Spleen (tissue), 11 donors: Measurements from ENCODE around the gene ZNF609. TPM values are rescaled to one million over a fixed set of nuclear protein-coding genes. Genes with fewer than 3 reads are reported as not detected.

ENCODE experiments used
- DNase-seq: peaks from one replicate; pipeline ENCODE4 v3.0.0-alpha.2; 2020
- H3K27ac ChIP-seq, 8 donors: fragments of 200-600 bp; sonication (generic) in 7 of 8; 1 replicate in 4 of 8; 2 replicates in 4 of 8; pipeline versions ENCODE4 v1.5.0 to v1.8.0; 2016 to 2021; ENCODE audit warnings: inconsistent platforms in 4 of 8, mild to moderate bottlenecking in 4 of 8, moderate library complexity in 1 of 8
- H3K27me3 ChIP-seq, 7 donors: fragments of 200-600 bp; sonication (generic) in 6 of 7; replicated peaks in 1 of 7; 1 replicate in 4 of 7; 2 replicates in 3 of 7; pipeline versions ENCODE4 v1.5.0 to v1.8.0; 2016 to 2021; ENCODE audit warnings: inconsistent platforms in 3 of 7, mild to moderate bottlenecking in 1 of 7
- H3K36me3 ChIP-seq, 6 donors: fragments of 200-600 bp; sonication (generic) in 5 of 6; 1 replicate in 4 of 6; 2 replicates in 2 of 6; pipeline versions ENCODE4 v1.5.0 to v1.8.0; 2016 to 2021; ENCODE audit warnings: inconsistent platforms in 2 of 6
- H3K4me1 ChIP-seq, 6 donors: fragments of 200-600 bp; sonication (generic) in 5 of 6; 1 replicate in 3 of 6; 2 replicates in 3 of 6; pipeline versions ENCODE4 v1.5.0 to v1.8.0; 2016 to 2021; ENCODE audit warnings: inconsistent platforms in 3 of 6
- H3K4me3 ChIP-seq, 8 donors: fragments of 200-600 bp; sonication (generic) in 7 of 8; 1 replicate in 4 of 8; 2 replicates in 4 of 8; pipeline versions ENCODE4 v1.5.0 to v1.8.0; 2016 to 2021; ENCODE audit warnings: inconsistent platforms in 4 of 8, mild to moderate bottlenecking in 4 of 8, moderate library complexity in 2 of 8
- H3K9me3 ChIP-seq, 8 donors: fragments of 200-600 bp; sonication (generic) in 7 of 8; 1 replicate in 4 of 8; 2 replicates in 4 of 8; pipeline versions ENCODE4 v1.5.0 to v1.8.0; 2016 to 2021; ENCODE audit warnings: inconsistent platforms in 4 of 8
- CTCF ChIP-seq, 11 experiments: fragments of 200-600 bp in 7 of 11; fragments of 450-650 bp in 4 of 11; sonication (generic) in 4 of 11; IDR thresholded peaks in 8 of 11; conservative IDR thresholded peaks in 3 of 11; 1 replicate in 7 of 11; 2 replicates in 4 of 11; pipeline versions ENCODE4 v1.4.0 to v1.8.0; 2016 to 2021; ENCODE audit warnings: antibody characterized with exemption in 11 of 11, inconsistent platforms in 4 of 11, mild to moderate bottlenecking in 1 of 11
- POLR2A ChIP-seq, 3 donors: fragments of 450-650 bp; IDR thresholded peaks; one replicate each; pipeline ENCODE4 v1.5.1; 2017; ENCODE audit warnings: antibody characterized with exemption in 3 of 3, mild to moderate bottlenecking in 1 of 3
- POLR2AphosphoS5 ChIP-seq, 3 donors: sonication (generic); formaldehyde crosslinking; IDR thresholded peaks; one replicate each; pipeline ENCODE4 v1.5.1; 2017; ENCODE audit warnings: antibody characterized with exemption in 3 of 3
- WGBS, 5 donors: extraction: QIAGEN DNeasy Blood & Tissue Kit in 3 of 5; methylation state at CpG; one replicate each; pipeline versions ENCODE4 v1.1.5 to v1.1.7; 2013 to 2018; 5-methylcytosine and 5-hydroxymethylcytosine counted together
- intact Hi-C: fragments of 100-400 bp; cut with DNase I; formaldehyde crosslinking; loops from one replicate; pipeline ENCODE4 v1.15.0; 2023; ENCODE audit warnings: low total_unique reads
- polyA plus RNA-seq, 3 donors: library from polyadenylated mRNA; stranded (reverse); fragments of 200-250 nt; gene quantifications; one replicate each; pipeline ENCODE4 v1.2.1, GENCODE V29; 2013
- total RNA-seq, 7 donors: library from RNA; depleted of rRNA in 3 of 7; stranded (reverse); fragments of >200 nt in 3 of 7; fragmentation: NEBNext Ultra II Directional in 4 of 7; extraction: Animal tissue kit (Norgen Biotek cat#: 25700) in 4 of 7; gene quantifications; one replicate each; pipeline versions ENCODE4 v1.1.0 to v1.2.1, GENCODE V29; 2016 to 2021
- donor health status: healthy with polysubstance abuse.
- donor health status: DM: no; HTN: no; CAD: no; lungs with moderate emphysema.
- donor health status: DM: no; HTN: no; CAD: no.
- donor health status: Bipolar disorder and iron deficiency.
- donor health status: healthy.
- donor health status: DM: no; HTN: no; CAD: no.
- donor health status: DM: yes; HTN: yes; CAD: no.

ZNF609 gene
- total and polyA plus RNA-seq, 10 donors = 2.4 to 55.7 (median 38.8) TPM

GRCh38 chr15:64502151-64502550, 41.8 kb downstream of the ZNF609 start:
- Histone ChIP-seq H3K27ac (peak overlapping the region in 6 of 8 donors; percentile 28 to 78 (median 70)), H3K4me1 (peaks cover 37 to 77% (median 56%) of the 10 kb centered on the region in 6 donors), H3K36me3 (peaks cover 0 to 39% (median 13%) of the 10 kb centered on the region in 6 donors), H3K27me3 (no peaks in the 10 kb centered on the region), H3K4me3 (no peak overlapping the region), H3K9me3 (no peaks in the 10 kb centered on the region)
- WGBS, 5 donors = 51 to 77% (median 63%) methylated on average over 2 of the region's 2 CpGs
- intact Hi-C loops = no loop called here
- TF ChIP-seq CTCF (IDR thresholded peaks at IDR 0.05 in 8 of 11, conservative IDR thresholded peaks at IDR 0.05 in 3 of 11) = no peak
- TF ChIP-seq POLR2AphosphoS5 (IDR thresholded peaks at IDR 0.05) = no peak
- no peak for TF ChIP-seq POLR2A (IDR thresholded peaks at IDR 0.05)
- no peak for DNase-seq

GRCh38 chr15:64502551-64502950, 42.2 kb downstream of the ZNF609 start:
- no peak for DNase-seq
- Histone ChIP-seq H3K9me3 (no peaks in the 10 kb centered on the region), H3K36me3 (peaks cover 0 to 39% (median 13%) of the 10 kb centered on the region in 6 donors), H3K27ac (peak overlapping the region; percentile 28 to 78 (median 69)), H3K4me1 (peaks cover 41 to 78% (median 60%) of the 10 kb centered on the region in 6 donors), H3K4me3 (no peak overlapping the region), H3K27me3 (no peaks in the 10 kb centered on the region)
- TF ChIP-seq POLR2A (IDR thresholded peaks at IDR 0.05) (no peak), CTCF (IDR thresholded peaks at IDR 0.05 in 8 of 11, conservative IDR thresholded peaks at IDR 0.05 in 3 of 11) (no peak), POLR2AphosphoS5 (IDR thresholded peaks at IDR 0.05) (no peak)
- intact Hi-C loops = no loop called here
- 54 to 76% (median 75%) methylated on average over 3 of the region's 3 CpGs for WGBS, 5 donors

GRCh38 chr15:64503197-64503596, 42.8 kb downstream of the ZNF609 start:
- TF ChIP-seq CTCF (IDR thresholded peaks at IDR 0.05 in 8 of 11, conservative IDR thresholded peaks at IDR 0.05 in 3 of 11) = no peak
- TF ChIP-seq POLR2AphosphoS5 (IDR thresholded peaks at IDR 0.05) = peak in 1 of 3 donors; percentile 33
- no peak for TF ChIP-seq POLR2A (IDR thresholded peaks at IDR 0.05)
- Histone ChIP-seq H3K4me1 (peaks cover 48 to 85% (median 66%) of the 10 kb centered on the region in 6 donors), H3K36me3 (peaks cover 0 to 39% (median 13%) of the 10 kb centered on the region in 6 donors), H3K4me3 (peak overlapping the region in 1 of 8 donors; percentile 23), H3K9me3 (no peaks in the 10 kb centered on the region), H3K27me3 (no peaks in the 10 kb centered on the region), H3K27ac (peak overlapping the region; percentile 55 to 78 (median 69))
- intact Hi-C loops = no loop called here
- no peak for DNase-seq
- 20 to 27% (median 24%) methylated on average over 4 of the region's 4 CpGs for WGBS, 5 donors

- H3K9me3 ChIP-seq = no peaks in the 10 kb centered on the region
- peaks cover 50 to 89% (median 66%) of the 10 kb centered on the region in 6 donors for H3K4me1 ChIP-seq
- WGBS, 5 donors = 0 to 8% (median 4%) methylated on average over 1 of the region's 1 CpG
- peaks cover 0 to 39% (median 13%) of the 10 kb centered on the region in 6 donors for H3K36me3 ChIP-seq
- no peaks in the 10 kb centered on the region for H3K27me3 ChIP-seq
- DNase-seq = no peak
- peak overlapping the region; percentile 55 to 78 (median 69) for H3K27ac ChIP-seq
- no peak for TF ChIP-seq POLR2AphosphoS5 (IDR thresholded peaks at IDR 0.05)
- no peak for TF ChIP-seq CTCF (IDR thresholded peaks at IDR 0.05 in 8 of 11, conservative IDR thresholded peaks at IDR 0.05 in 3 of 11)
- no peak for TF ChIP-seq POLR2A (IDR thresholded peaks at IDR 0.05)
- peak overlapping the region in 1 of 8 donors; percentile 23 for H3K4me3 ChIP-seq
- intact Hi-C loops = no loop called here
These were observed 43.3 kb downstream of the ZNF609 start for GRCh38 chr15:64503640-64504039.
